Testis (tissue), 3 donors: ENCODE results near the gene SEC24D. TPM values are rescaled to one million over a fixed set of nuclear protein-coding genes. Genes with fewer than 3 reads are reported as not detected.

Experiments
- DNase-seq: peaks from one replicate; pipeline ENCODE4 v3.0.0-alpha.2; 2019
- H3K27ac ChIP-seq, 2 donors: fragments of 200-600 bp; sonication (generic); one replicate each; pipeline ENCODE4 v1.5.1; 2019
- H3K27me3 ChIP-seq: fragments of 200-600 bp; sonication (generic); one replicate; pipeline ENCODE4 v1.5.1; 2019
- H3K36me3 ChIP-seq: fragments of 200-600 bp; sonication (generic); one replicate; pipeline ENCODE4 v1.5.1; 2017; ENCODE audit warnings: low read depth; ENCODE audit errors: missing control alignments
- H3K4me1 ChIP-seq: fragments of 200-600 bp; sonication (generic); one replicate; pipeline ENCODE4 v1.5.1; 2019
- H3K4me3 ChIP-seq, 2 donors: fragments of 200-600 bp; sonication (generic); one replicate each; pipeline ENCODE4 v1.5.1; 2017 to 2019
- H3K9me3 ChIP-seq: fragments of 200-600 bp; sonication (generic); one replicate; pipeline ENCODE4 v1.5.1; 2017
- POLR2A ChIP-seq: fragments of 450-650 bp; IDR thresholded peaks from one replicate; pipeline ENCODE4 v1.6.1; 2017; ENCODE audit warnings: antibody characterized with exemption, mild to moderate bottlenecking, moderate library complexity
- WGBS, 2 donors: methylation state at CpG; one replicate each; pipeline ENCODE4 v1.1.5; 2018; 5-methylcytosine and 5-hydroxymethylcytosine counted together
- intact Hi-C: fragments of 100-400 bp; cut with DNase I; formaldehyde crosslinking; loops from one replicate; pipeline ENCODE4 v1.15.1; 2023; ENCODE audit warnings: low total_unique reads
- polyA plus RNA-seq: library from polyadenylated mRNA; stranded (reverse); fragments of 350-450 nt; fragmentation: Illumina TruSeq; extraction: RNeasy Lipid Tissue Mini Kit (QIAGEN cat#74804); gene quantifications from one replicate; pipeline ENCODE4 v1.2.3, GENCODE V29; 2014; ENCODE audit warnings: low read depth, low replicate concordance; ENCODE audit not compliant: insufficient read depth
- total RNA-seq, 2 donors: library from RNA; depleted of rRNA; stranded (reverse); fragments of >200 nt; gene quantifications; one replicate each; pipeline ENCODE4 v1.2.3, GENCODE V29; 2016
- TF ChIP-seq, protein P1 (sequence below), 3 experiments: fragments of 450-650 bp in 2 of 3; fragments of 200-600 bp in 1 of 3; sonication (generic) in 1 of 3; IDR thresholded peaks; one replicate each; pipeline ENCODE4 v1.5.1; 2016 to 2019; ENCODE audit warnings: antibody characterized with exemption in 3 of 3, mild to moderate bottlenecking in 2 of 3, moderate library complexity in 1 of 3

SEC24D gene
- total and polyA plus RNA-seq, 3 donors from 2014 or later, result 53.4 to 74.1 (median 62.2) TPM

DNA sequence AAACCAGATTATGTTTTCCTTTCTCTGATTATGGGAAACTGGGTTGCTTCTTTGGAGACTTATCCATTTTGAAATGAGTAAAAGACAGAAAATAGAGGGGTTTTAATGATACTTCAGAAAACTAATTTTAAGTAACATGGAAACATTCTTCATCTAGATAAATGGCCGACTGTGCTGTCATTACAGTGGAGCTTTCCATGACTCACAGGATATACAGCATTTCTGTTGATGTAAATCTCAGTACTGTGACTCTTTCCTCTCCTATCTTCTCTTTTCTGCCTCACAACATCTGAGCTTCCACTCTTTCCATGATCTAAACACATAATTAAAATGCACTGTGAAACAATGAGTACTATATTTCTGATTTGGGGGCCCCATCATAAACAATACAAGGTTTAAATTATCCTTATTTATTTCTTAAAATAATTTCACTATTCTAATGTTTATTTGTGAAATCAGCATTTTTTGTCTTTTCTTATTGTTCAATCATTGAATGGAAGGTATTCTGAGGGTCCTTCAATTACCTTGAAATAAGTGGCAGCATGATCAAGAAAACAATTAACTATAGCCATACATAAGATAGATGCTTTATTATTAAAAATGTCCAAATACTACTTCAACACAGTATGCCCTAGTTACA is 19.3 kb downstream of the SEC24D start:
- WGBS, 2 donors, result 38 to 39% methylated on average over 1 of the region's 1 CpG
- H3K4me1 ChIP-seq, result no peaks in the 10 kb centered on the region
- TF ChIP-seq POLR2A, result no peak
- TF ChIP-seq, protein P1, sequence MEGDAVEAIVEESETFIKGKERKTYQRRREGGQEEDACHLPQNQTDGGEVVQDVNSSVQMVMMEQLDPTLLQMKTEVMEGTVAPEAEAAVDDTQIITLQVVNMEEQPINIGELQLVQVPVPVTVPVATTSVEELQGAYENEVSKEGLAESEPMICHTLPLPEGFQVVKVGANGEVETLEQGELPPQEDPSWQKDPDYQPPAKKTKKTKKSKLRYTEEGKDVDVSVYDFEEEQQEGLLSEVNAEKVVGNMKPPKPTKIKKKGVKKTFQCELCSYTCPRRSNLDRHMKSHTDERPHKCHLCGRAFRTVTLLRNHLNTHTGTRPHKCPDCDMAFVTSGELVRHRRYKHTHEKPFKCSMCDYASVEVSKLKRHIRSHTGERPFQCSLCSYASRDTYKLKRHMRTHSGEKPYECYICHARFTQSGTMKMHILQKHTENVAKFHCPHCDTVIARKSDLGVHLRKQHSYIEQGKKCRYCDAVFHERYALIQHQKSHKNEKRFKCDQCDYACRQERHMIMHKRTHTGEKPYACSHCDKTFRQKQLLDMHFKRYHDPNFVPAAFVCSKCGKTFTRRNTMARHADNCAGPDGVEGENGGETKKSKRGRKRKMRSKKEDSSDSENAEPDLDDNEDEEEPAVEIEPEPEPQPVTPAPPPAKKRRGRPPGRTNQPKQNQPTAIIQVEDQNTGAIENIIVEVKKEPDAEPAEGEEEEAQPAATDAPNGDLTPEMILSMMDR (IDR thresholded peaks at IDR 0.05), result no peak
- H3K36me3 ChIP-seq, result no peaks in the 10 kb centered on the region
- no peak for DNase-seq
- intact Hi-C loops, result no loop called here
- H3K27ac ChIP-seq, result no peak overlapping the region
- H3K9me3 ChIP-seq, result no peaks in the 10 kb centered on the region
- no peaks in the 10 kb centered on the region for H3K27me3 ChIP-seq
- H3K4me3 ChIP-seq, result no peak overlapping the region

DNA sequence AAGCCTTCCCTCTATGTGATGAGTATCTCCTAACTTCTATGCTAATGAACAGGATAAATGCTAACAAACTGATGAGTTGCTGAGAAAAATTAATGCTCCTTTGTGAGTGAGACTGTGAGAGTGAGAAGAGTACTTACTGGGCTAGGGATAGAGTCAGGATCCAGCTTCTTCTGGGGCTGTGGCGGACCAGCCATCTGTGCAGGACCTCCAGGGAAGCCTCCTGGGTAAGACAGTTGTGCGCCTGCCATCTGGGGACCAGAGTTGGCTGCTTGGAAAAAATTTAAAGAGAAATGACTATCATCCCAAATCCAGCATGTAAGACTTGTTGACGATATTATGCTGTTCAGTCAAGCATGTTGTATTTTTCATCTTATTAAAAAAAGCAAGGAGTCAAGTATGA is 21.0 kb downstream of the SEC24D start:
- no peaks in the 10 kb centered on the region for H3K4me1 ChIP-seq
- no peaks in the 10 kb centered on the region for H3K27me3 ChIP-seq
- H3K36me3 ChIP-seq, result no peaks in the 10 kb centered on the region
- H3K4me3 ChIP-seq, result no peak overlapping the region
- DNase-seq, result no peak
- intact Hi-C loops, result no loop called here
- TF ChIP-seq, protein P1 (IDR thresholded peaks at IDR 0.05), result no peak
- TF ChIP-seq POLR2A, result no peak
- no peaks in the 10 kb centered on the region for H3K9me3 ChIP-seq
- no peak overlapping the region for H3K27ac ChIP-seq
- WGBS, 2 donors, result 96% methylated on average over 3 of the region's 3 CpGs

DNA sequence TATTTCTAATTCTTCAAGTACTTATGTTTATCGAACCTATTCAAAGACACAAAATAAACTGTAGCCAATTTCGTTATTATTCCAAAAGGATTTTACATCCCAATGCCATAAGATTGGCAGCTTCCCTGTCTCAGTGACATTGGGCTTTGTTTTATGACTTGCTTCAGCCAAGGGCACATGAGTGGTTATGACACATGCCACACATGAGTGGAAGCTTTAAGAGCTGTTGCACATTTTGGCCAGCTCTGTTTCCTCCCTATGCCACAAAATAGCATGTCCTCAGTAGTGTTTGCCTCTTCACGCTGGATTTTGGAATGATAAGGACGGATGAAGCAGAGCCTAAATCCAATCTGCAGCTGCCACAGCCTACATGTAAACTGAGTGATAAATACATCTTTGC is 21.9 kb downstream of the SEC24D start:
- intact Hi-C loops, result no loop called here
- Histone ChIP-seq H3K4me1 (no peaks in the 10 kb centered on the region), H3K4me3 (no peak overlapping the region), H3K27ac (no peak overlapping the region), H3K36me3 (no peaks in the 10 kb centered on the region), H3K9me3 (no peaks in the 10 kb centered on the region), H3K27me3 (no peaks in the 10 kb centered on the region)
- DNase-seq, result no peak
- no peak for TF ChIP-seq POLR2A
- TF ChIP-seq, protein P1 (IDR thresholded peaks at IDR 0.05), result no peak
- 75 to 83% methylated on average over 4 of the region's 4 CpGs for WGBS, 2 donors

- Histone ChIP-seq H3K4me1 (no peaks in the 10 kb centered on the region), H3K9me3 (no peaks in the 10 kb centered on the region), H3K36me3 (no peaks in the 10 kb centered on the region), H3K27ac (no peak overlapping the region), H3K4me3 (no peak overlapping the region), H3K27me3 (no peaks in the 10 kb centered on the region)
- WGBS, 2 donors, result 89 to 94% methylated on average over 3 of the region's 3 CpGs
- DNase-seq, result no peak
- intact Hi-C loops, result no loop called here
- TF ChIP-seq POLR2A, result no peak
Observed at GRCh38 chr4:118813561-118813960, 22.4 kb downstream of the SEC24D start.

GRCh38 chr4:118811832-118812231 is 24.1 kb downstream of the SEC24D start:
- intact Hi-C loops, result no loop called here
- no peaks in the 10 kb centered on the region for H3K4me1 ChIP-seq
- H3K9me3 ChIP-seq, result no peaks in the 10 kb centered on the region
- no peaks in the 10 kb centered on the region for H3K36me3 ChIP-seq
- H3K27me3 ChIP-seq, result no peaks in the 10 kb centered on the region
- 57 to 80% methylated on average over 3 of the region's 3 CpGs for WGBS, 2 donors
- no peak overlapping the region for H3K27ac ChIP-seq
- DNase-seq, result no peak
- TF ChIP-seq, protein P1 (IDR thresholded peaks at IDR 0.05), result no peak
- TF ChIP-seq POLR2A, result no peak
- no peak overlapping the region for H3K4me3 ChIP-seq
